ENCODE data around the gene BRSK1.

The BRSK1 gene

DNA sequence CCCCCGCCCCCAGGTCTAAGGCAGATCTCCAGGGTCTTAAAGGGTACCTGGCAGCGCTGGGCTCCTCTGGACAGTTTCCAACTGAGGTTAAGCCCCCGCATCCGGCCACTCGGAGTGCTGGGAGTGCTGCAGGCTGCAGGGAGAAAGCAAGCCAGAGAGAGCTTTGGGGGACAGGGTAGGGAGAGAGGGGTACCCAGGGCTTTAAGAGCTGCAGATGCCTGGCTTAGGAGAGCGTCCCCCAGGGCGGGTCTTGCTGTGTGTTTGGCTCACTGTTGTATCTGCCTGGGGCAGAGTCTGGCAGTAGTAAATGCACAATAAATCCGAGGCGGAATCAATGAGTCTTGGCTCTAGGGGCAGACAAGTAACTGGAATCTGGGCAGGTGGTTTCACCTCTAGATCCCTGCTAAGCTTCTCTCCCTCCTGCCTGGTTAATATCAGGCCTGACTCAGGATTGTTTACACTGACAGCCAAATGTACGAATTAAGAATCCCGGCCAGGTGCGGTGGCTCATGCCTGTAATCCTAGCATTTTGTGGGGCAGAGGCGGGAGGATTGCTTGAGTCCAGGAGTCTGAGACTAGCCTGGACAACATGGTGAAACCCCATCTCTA, 71.5 kb downstream of the BRSK1 start:
- DNase-seq: no peak

GRCh38 chr19:55358493-55358892, 74.7 kb downstream of the BRSK1 start:
- DNase-seq: no peak

DNA sequence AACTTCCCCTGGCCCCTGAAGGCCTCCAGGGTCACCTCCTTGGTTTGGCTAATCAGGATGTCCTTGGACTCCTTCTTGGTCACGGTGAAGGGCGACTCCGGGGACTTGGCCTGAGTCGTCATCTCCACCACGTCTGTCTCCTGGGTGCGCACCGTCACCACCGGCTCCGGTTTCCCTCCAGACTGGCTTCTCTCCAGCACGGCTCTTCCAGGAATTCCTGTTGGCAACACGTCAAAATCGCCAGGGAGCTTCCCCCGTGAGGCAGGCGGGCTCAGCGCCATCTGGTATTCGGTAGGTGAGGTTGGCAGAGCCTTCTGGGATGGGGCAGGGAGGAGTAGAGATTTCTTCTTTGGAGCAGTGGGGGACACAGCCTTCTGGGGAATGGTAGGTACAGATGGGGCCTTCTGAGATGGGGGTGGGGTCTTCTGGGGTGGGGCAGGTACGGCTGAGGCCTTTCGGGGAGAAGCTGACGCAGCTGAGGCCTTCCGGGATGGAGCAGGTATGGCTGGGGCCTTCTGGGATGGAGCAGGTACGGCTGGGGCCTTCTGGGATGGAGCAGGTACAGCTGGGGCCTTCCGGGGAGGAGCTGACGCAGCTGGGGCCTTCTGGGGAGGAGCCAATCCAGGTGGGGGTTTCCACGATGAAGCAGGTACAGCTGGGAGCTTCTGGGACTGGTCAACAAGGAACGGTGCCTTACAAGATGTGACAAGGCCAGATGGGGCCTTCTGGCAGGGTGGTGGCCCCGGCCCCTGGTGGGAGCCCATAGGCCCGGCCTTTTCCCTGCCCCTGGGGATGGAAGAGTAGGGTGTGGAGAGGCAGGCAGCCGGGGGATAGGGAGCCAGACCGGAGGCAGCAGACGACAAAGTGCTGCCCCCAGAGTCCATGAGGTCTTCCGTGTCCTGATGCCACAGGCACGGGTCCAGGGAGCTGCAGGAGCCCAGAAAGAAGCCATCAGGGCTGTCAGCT, 75.4 kb downstream of the BRSK1 start:
- no peak for DNase-seq

- no peak for DNase-seq
Observed at GRCh38 chr19:55360902-55361301, 77.1 kb downstream of the BRSK1 start.

All from activated CD4-positive, alpha-beta T cell treated with anti-CD3 and anti-CD28 coated beads, Interleukin-2, amount 50 U/mL, for 4 hours (primary cell).